HG03520 (cell line): ENCODE data around the gene APOL5.
"Not testable (repeated sequence)": the region's sequence is repeated elsewhere in the genome, so short reads cannot be mapped to it uniquely, and the experiment has no call there.

Experiments used
- ATAC-seq: cut with Tn5 transposase; IDR thresholded peaks from one replicate; pipeline ENCODE4 v1.9.1; 2021; ENCODE audit warnings: mild to moderate bottlenecking, moderate library complexity; ENCODE audit not compliant: unreplicated experiment

APOL5 gene, protein sequence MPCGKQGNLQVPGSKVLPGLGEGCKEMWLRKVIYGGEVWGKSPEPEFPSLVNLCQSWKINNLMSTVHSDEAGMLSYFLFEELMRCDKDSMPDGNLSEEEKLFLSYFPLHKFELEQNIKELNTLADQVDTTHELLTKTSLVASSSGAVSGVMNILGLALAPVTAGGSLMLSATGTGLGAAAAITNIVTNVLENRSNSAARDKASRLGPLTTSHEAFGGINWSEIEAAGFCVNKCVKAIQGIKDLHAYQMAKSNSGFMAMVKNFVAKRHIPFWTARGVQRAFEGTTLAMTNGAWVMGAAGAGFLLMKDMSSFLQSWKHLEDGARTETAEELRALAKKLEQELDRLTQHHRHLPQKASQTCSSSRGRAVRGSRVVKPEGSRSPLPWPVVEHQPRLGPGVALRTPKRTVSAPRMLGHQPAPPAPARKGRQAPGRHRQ

GRCh38 chr22:35717572-35717971, at the start of gene APOL5:
APOL5 (plus strand) TSS chr22:35717872; CDS start chr22:35717872, 0 bp downstream.
- no peak for ATAC-seq

GRCh38 chr22:35674335-35674734, 43.3 kb upstream of the APOL5 start:
- no peak for ATAC-seq

GRCh38 chr22:35676065-35676464, 41.6 kb upstream of the APOL5 start:
- ATAC-seq: not testable (repeated sequence)

DNA sequence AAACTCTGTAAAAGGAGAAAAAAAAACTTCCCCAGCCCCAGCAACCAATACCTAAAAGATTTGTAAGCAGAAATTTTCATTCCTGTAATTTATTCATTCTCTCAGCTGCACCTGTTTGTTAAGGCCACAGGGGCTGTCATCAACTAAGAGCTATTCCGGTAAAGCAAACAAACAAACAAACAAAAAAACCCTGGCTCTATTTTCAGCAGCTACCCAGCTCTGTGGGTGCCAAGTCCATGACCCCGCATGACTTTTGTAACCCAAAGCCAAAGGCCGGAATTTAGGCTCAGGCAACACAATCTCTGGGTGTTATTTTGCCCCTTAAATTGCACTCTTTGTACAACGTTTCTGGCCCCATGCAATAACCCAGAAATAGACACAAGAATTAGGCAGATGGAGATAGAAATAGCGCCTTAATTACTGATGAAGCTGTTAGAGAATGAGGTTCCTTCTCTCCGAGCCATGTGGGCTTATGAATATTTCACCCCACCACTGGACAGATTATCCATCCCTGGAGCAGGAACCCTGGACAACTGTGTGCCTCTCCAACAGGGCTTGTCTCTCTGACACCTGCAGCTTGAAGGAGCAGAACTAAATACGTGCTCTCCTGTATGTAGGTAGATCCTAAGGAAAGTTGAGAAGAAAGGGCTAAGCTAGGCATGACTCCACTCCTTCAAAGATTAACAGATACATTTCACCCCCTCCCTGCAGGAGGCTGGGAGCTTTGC, 40.0 kb upstream of the APOL5 start:
- no peak for ATAC-seq

- ATAC-seq: no peak
Measured at GRCh38 chr22:35678836-35679235, 38.8 kb upstream of the APOL5 start.

DNA sequence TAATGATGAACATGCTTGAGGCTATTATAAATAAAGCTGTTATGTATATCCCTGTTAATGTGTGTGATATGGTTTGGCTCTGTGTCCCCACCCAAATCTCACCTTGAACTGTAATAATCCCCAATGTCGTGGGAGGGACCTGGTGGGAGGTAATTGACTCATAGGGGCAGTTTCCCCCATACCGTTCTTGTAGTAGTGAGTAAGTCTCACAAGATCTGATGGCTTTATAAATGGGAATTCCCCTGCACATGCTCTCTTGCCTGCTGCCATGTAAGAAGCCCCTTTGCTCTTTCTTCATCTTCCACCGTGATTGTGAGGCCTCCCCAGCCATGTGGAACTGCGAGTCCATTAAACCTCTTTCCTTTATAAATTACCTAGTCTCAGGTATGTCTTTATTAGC, 38.2 kb upstream of the APOL5 start:
- ATAC-seq: not testable (repeated sequence)

DNA sequence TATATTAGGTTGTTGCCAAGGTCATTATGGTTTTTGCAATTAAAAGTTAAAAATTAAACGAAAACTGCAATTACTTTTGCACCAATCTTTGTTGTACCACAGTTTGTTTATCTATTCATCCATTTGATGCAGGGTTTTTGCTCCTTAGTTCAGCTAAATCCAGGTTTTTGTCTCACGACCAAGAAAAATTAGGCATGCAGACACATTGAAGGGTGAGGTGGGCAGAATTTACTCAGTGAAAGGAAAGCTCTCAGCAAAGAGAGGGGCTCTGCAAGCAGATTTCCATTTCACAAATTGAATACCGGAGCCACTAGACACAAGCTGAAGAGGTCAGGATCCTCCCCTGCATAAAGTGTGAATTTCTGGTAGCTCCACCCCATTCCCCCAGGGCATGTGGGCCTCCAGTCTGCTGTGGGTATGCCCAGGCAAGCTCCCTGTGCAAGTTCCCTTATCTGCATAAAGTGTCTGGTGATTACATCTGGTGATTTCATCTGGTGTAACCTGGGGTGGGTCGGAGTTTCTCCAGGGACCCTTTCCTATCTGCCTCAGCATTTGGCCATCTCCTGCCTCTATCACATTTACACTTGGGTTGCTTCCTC, 36.1 kb upstream of the APOL5 start:
- ATAC-seq: no peak

- ATAC-seq: no peak
Measured at GRCh38 chr22:35683560-35683959, 34.1 kb upstream of the APOL5 start.

DNA sequence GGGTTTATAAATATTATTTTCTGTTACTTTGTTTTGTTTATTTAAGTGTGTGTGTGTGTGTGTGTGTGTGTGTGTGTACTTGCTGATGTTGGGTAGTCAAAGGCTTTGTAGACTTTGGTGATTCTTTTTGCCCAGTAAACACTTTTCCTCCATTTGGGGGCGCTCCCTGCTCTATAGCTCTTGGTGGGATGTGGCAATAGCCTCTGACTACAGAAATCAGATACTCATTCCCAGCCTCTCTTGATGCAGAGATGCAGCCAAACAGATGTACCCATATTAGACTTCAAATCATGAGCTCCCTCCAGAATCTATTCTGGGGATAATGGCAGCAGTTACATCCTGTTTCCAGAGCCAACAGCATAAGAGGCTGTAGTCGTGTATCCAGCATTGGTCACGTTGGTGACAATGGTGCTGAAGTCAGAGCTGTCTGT, 33.4 kb upstream of the APOL5 start:
- no peak for ATAC-seq

DNA sequence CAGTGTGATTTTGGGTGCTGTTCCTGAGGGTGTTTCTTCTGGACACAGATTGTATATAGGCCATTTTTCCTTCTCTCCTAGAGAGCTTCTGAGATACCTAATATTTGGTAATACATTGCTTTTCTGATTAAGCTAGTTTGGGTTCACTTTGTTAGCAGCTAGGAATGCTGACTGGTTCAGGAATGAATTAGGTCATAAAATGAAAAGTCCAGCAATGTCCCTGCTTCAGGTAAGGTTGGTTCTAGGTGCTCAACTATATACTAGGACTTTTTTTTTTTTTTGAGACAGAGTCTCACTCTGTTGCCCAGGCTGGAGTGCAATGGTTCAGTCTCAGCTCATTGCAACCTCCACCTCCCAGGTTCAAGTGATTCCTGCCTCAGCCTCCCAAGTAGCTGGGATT, 32.9 kb upstream of the APOL5 start:
- ATAC-seq: no peak

GRCh38 chr22:35685731-35686130, 31.9 kb upstream of the APOL5 start:
- no peak for ATAC-seq

DNA sequence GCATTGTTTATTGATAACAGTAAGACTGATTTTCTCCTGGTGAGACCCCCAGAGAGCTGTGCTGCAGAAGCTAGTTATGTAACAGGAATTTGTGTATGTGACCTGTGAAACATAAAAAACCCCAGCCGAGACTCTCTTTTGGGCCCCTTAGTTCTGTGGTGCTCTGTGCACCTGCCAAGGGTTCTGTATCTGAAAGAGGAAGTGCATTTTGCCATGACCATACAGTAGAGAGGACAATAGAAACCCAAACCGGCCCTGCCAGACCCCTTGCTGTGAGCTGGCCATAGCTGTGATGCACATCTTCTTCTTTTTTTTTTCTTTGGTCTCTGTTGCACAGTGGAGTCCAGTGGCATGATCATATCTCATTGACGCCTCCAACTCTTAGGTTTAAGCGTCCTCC, 31.4 kb upstream of the APOL5 start:
- no peak for ATAC-seq

GRCh38 chr22:35687461-35687860, 30.2 kb upstream of the APOL5 start:
- ATAC-seq: no peak

- no peak for ATAC-seq
Measured at GRCh38 chr22:35688913-35689675, 28.6 kb upstream of the APOL5 start.

GRCh38 chr22:35690001-35690400, 27.7 kb upstream of the APOL5 start:
- ATAC-seq: no peak

GRCh38 chr22:35695202-35695601, 22.5 kb upstream of the APOL5 start:
- ATAC-seq: no peak

- no peak for ATAC-seq
Measured at GRCh38 chr22:35697142-35697541, 20.5 kb upstream of the APOL5 start.

DNA sequence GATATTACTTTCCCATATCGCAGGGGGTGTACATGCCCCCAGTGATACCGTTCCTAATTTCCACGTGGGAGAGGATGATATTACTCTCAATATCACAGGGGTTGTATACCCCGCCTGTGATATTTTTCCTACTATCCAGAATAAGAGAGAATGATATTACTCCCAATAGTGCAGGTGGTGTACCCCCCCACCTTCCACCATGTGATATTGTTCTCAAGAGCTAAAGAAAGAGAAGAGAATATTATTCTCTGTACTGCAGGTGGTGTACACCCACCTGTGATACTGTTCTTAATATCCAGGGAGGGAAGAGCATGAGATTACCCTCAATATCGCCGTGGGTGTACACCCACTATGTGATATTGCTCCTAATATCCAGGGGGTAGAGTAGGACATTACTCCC, 17.8 kb upstream of the APOL5 start:
- ATAC-seq: not testable (repeated sequence)

- no peak for ATAC-seq
Measured at GRCh38 chr22:35703861-35704584, 13.6 kb upstream of the APOL5 start.

DNA sequence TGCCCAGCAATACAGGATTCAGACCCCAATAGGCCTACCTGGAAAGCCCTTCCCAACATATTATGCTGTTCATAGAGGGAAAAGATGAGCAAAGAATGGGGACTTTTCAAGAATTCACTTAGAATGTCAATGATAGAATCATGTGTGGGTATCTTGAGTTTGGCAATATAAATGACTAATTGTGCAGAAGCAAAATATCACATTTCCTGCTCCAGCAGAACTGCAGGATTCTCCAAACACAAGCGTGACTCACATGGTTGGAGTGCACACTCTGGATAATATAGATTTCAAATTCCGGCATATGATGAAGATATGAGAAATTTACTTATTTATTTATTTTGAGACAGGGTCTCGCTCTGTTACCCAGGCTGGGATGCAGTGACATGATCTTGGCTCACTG, 12.5 kb upstream of the APOL5 start:
- no peak for ATAC-seq
